Measurements from ENCODE around the gene MTCL3.
"Not testable (repeated sequence)": the region's sequence is repeated elsewhere in the genome, so short reads cannot be mapped to it uniquely, and the experiment has no call there.

Gene MTCL3

DNA sequence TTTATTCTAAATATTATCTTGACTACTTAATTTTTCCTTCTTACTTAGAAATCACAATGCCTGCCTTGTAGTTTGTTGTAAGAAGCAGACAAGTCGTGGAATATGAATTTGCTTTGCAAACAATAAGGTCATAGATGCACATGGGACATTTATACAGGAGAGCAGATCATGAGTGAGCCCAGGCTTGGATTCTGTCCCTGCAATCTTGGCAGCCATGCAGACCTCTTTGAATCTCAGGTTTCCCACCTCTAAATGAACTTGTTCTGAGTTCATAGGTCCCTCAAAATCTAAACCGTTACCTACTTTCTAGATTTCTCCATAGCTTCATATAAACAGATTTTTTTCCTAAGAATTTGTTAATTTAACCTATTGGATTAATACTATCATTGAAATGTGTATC lies 79.4 kb downstream of the MTCL3 start:
- H3K9me3 ChIP-seq (replicated peaks), result no peaks in the 10 kb centered on the region
- H3K27me3 ChIP-seq (ENCODE audit: low read depth), result no peaks in the 10 kb centered on the region
- no peaks in the 10 kb centered on the region for H3K4me1 ChIP-seq
- TF ChIP-seq, protein P1, sequence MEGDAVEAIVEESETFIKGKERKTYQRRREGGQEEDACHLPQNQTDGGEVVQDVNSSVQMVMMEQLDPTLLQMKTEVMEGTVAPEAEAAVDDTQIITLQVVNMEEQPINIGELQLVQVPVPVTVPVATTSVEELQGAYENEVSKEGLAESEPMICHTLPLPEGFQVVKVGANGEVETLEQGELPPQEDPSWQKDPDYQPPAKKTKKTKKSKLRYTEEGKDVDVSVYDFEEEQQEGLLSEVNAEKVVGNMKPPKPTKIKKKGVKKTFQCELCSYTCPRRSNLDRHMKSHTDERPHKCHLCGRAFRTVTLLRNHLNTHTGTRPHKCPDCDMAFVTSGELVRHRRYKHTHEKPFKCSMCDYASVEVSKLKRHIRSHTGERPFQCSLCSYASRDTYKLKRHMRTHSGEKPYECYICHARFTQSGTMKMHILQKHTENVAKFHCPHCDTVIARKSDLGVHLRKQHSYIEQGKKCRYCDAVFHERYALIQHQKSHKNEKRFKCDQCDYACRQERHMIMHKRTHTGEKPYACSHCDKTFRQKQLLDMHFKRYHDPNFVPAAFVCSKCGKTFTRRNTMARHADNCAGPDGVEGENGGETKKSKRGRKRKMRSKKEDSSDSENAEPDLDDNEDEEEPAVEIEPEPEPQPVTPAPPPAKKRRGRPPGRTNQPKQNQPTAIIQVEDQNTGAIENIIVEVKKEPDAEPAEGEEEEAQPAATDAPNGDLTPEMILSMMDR (IDR thresholded peaks at IDR 0.05; ENCODE audit: borderline replicate concordance), result no peak
- no peak overlapping the region for H3K4me3 ChIP-seq
- DNase-seq, result no peak
- H3K36me3 ChIP-seq, result peaks cover 12% of the 10 kb centered on the region
- intact Hi-C loops (cut with micrococcal nuclease), result loop anchor here (10.0 kb wide), 1 partner anchor 135 kb away; no protein-coding TSS in a partner anchor
- H3K27ac ChIP-seq (replicated peaks), result no peak overlapping the region

DNA sequence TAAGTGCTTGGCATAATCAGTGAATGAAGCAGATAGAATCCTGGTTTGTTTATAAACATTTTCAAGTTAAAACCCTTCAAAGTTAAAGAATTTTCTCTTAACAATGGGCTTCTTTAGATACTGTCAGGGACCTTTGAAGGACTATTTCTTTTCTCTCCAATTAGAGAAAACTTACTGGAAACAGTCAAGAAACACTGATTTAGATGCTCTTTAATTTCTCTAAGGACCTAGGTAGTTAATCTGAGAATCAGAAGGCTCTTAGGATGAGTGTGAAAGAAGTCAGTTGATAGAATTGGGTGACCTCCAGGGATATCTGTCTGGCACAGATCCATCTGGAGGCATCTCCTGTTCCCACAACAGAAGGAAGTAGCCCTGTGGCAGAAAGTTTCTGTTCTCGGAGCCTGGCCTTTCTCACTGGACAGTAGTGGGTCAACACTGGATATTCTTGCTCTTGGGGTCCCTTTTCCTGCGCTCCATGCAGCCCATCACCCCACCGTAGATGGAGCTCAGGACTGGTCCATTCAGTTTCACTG lies 82.5 kb downstream of the MTCL3 start:
- no peaks in the 10 kb centered on the region for H3K4me1 ChIP-seq
- TF ChIP-seq, protein P1 (IDR thresholded peaks at IDR 0.05; ENCODE audit: borderline replicate concordance), result no peak
- H3K27me3 ChIP-seq (ENCODE audit: low read depth), result no peaks in the 10 kb centered on the region
- no peak for DNase-seq
- intact Hi-C loops (cut with micrococcal nuclease), result no loop called here
- no peaks in the 10 kb centered on the region for H3K36me3 ChIP-seq
- H3K9me3 ChIP-seq (replicated peaks), result no peaks in the 10 kb centered on the region
- no peak overlapping the region for H3K4me3 ChIP-seq
- H3K27ac ChIP-seq (replicated peaks), result no peak overlapping the region

DNA sequence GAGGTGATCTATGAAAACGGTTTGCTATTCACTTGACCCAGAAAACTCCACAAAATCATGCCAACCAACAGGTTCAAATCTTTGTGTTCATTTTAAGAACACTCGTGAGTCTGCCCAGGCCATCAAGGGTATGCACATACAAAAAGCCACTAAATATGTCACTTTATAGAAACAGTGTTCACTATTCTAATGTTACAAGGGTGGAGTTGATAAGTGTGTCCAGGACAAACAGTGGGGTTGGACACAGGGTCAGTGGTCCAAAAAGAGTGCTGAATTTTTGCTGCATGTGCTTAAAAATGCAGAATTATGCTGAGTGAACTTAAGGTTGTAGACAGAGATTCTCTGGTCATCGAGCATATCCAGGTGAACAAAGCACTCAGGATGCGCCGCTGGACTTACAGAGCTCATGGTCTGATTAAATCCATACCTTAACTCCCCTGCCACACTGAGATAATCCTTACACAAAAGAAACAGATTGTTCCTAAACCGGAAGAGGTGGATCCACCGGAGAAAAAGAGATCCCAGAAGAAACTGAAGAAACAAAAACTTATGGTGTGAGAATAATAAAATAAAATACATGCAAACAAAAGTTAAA lies 83.4 kb downstream of the MTCL3 start:
- intact Hi-C loops (cut with micrococcal nuclease), result no loop called here
- H3K27me3 ChIP-seq (ENCODE audit: low read depth), result no peaks in the 10 kb centered on the region
- H3K27ac ChIP-seq (replicated peaks), result no peak overlapping the region
- no peak for DNase-seq
- no peak overlapping the region for H3K4me3 ChIP-seq
- no peaks in the 10 kb centered on the region for H3K36me3 ChIP-seq
- no peaks in the 10 kb centered on the region for H3K4me1 ChIP-seq
- H3K9me3 ChIP-seq (replicated peaks), result no peaks in the 10 kb centered on the region
- TF ChIP-seq, protein P1 (IDR thresholded peaks at IDR 0.05; ENCODE audit: borderline replicate concordance), result no peak

DNA sequence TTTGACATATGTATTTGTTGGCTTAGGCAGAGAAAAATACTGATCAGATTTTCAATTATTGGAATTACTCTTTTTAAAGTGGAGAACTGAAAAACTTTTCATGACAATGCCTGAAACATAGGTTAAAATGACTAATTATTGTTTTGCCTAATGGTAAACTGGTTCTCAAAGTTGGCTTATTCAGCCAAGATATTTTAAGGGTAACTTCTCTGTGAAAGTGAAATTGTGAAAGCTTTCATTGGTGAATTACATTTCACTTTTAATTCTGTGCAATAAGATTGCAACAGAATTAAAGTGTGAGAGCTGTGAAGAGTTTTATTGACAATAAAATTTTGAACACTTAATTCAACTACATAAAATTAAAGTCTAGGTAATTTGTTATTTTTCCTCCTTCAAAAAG lies 84.5 kb downstream of the MTCL3 start:
- no peaks in the 10 kb centered on the region for H3K9me3 ChIP-seq (replicated peaks)
- intact Hi-C loops (cut with micrococcal nuclease), result no loop called here
- no peaks in the 10 kb centered on the region for H3K36me3 ChIP-seq
- H3K4me1 ChIP-seq, result no peaks in the 10 kb centered on the region
- TF ChIP-seq, protein P1 (IDR thresholded peaks at IDR 0.05; ENCODE audit: borderline replicate concordance), result no peak
- no peak for DNase-seq
- no peak overlapping the region for H3K4me3 ChIP-seq
- no peaks in the 10 kb centered on the region for H3K27me3 ChIP-seq (ENCODE audit: low read depth)
- no peak overlapping the region for H3K27ac ChIP-seq (replicated peaks)

DNA sequence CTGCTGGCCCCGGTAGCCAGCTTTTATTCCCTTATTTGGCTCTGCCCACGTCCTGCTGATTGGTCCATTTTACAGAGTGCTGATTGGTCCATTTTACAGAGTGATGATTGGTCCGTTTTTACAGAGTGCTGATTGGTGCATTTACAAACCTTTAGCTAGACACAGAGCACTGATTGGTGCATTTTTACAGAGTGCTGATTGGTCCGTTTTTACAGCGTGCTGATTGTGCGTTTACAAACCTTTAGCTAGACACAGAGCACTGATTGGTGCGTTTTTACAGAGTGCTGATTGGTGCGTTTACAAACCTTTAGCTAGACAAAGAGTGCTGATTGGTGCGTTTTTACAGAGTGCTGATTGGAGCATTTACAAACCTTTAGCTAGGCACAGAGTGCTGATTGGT lies 90.6 kb downstream of the MTCL3 start:
- H3K4me3 ChIP-seq; H3K4me1 ChIP-seq; H3K27ac ChIP-seq (replicated peaks); H3K36me3 ChIP-seq; H3K27me3 ChIP-seq (ENCODE audit: low read depth); DNase-seq; intact Hi-C loops (cut with micrococcal nuclease); H3K9me3 ChIP-seq (replicated peaks): not testable (repeated sequence)

DNA sequence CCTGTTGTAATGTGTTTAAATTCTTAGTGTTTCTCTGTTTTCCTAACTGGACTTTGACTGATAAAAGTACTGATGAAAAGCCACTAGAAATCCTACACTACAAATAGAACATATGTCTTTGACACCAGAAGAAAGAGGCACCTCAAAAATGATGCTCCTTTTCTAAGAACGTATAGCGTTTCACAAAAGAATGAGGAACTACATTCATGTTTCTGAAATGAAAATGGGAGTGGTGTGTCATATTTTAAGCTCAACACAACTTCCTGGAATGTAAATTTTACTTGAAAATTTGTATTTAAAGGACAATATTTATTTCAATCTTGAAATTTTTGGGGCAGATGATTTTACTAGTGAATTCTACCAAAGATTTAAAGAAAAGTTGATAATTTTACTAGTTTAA lies 95.2 kb downstream of the MTCL3 start:
- H3K4me1 ChIP-seq, result no peaks in the 10 kb centered on the region
- no peaks in the 10 kb centered on the region for H3K9me3 ChIP-seq (replicated peaks)
- no peak overlapping the region for H3K27ac ChIP-seq (replicated peaks)
- H3K36me3 ChIP-seq, result no peaks in the 10 kb centered on the region
- intact Hi-C loops (cut with micrococcal nuclease), result no loop called here
- DNase-seq, result no peak
- H3K4me3 ChIP-seq, result no peak overlapping the region
- TF ChIP-seq, protein P1 (IDR thresholded peaks at IDR 0.05; ENCODE audit: borderline replicate concordance), result no peak
- H3K27me3 ChIP-seq (ENCODE audit: low read depth), result no peaks in the 10 kb centered on the region

Data from left ventricle myocardium inferior (tissue), 1 donor.